Thoracic aorta endothelial cell (primary cell): ENCODE results near the gene HAUS3. TPM values are rescaled to one million over a fixed set of nuclear protein-coding genes. Genes with fewer than 3 reads are reported as not detected.

Experiments used
- small RNA-seq: library from RNA; depleted of rRNA; stranded (forward); fragments of <200 nt; gene quantifications from one replicate; pipeline ENCODE3, GENCODE V24; 2012
- total RNA-seq: library from RNA; depleted of rRNA; stranded (reverse); fragments of >200 nt; gene quantifications from 2 replicates; pipeline ENCODE4 v1.2.3, GENCODE V29; 2012

The HAUS3 gene
- 21.5 TPM in 2 replicates for total RNA-seq

GRCh38 chr4:2241410-2242353, at the start of gene HAUS3, which contains the start of gene POLN:
HAUS3 (minus strand) TSS chr4:2242121; CDS start chr4:2240946, 1,175 bp downstream.
POLN (minus strand) TSS chr4:2242121; CDS start chr4:2229231, 12,890 bp downstream.

GRCh38 chr4:2261853-2262144, 19.9 kb upstream of the HAUS3 start, which contains the start of gene MXD4:
MXD4 (minus strand) TSS chr4:2262109; CDS start chr4:2261980, 129 bp downstream.

Small RNA genes within 50 kb of the gene (small RNA-seq; reads per million reads assigned to genes)
- not detected for gene COX6B1P5

Other genes with a start within 250 kb of the HAUS3 start
- gene NELFA, start 233.1 kb downstream of the HAUS3 start, total RNA-seq, result 18.5 and 22.8 TPM in 2 replicates
- under 0.01 and 0.07 TPM in 2 replicates for gene NAT8L, start 182.8 kb downstream of the HAUS3 start, total RNA-seq
- 3.2 and 5.6 TPM in 2 replicates for gene POLN, start within 50 bp of the HAUS3 start, total RNA-seq
- 52.3 and 53.9 TPM in 2 replicates for gene MXD4, start 20.0 kb upstream of the HAUS3 start, total RNA-seq
- 7.2 and 11.5 TPM in 2 replicates for gene ZFYVE28, start 176.5 kb upstream of the HAUS3 start, total RNA-seq
- not detected in 2 replicates for gene CFAP99, start 176.8 kb upstream of the HAUS3 start, total RNA-seq
- gene RNF4, start 227.0 kb upstream of the HAUS3 start, total RNA-seq, result 103 and 122 TPM in 2 replicates